ENCODE data around the gene UNC5B. TPM values are rescaled to one million over a fixed set of nuclear protein-coding genes. Genes with fewer than 3 reads are reported as not detected.

The UNC5B gene
- total RNA-seq, 4 donors from 2014 or later = 4.2 to 17.6 (median 8.0) TPM

DNA sequence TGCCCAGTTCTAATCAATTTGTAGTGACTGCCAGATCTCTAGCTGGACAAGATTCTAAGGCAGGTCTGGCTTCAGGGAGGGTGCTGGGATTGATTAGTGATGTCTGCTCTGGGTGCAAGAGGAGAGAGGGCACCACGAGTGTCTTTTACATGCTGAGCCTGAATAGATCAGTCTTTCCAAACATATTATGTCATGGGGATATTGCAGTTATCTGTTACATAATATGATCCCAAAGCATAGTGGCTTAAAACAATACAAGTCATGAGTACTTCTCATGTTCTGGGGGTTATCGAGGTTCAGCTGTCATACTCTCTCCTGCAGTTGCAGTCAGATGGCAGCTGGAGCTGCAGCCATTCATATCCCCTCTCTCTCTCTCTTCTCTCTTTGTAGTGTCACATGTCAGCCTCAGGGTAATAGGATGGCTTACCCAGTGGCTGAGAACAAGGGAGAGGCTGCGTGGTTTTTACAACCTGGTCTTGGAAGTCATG is 132.7 kb downstream of the UNC5B start:
- DNase-seq (ENCODE audit: low spot score in 2 of 2) = no peak
- WGBS, 2 donors = 65 to 68% methylated on average over 3 of the region's 3 CpGs

DNA sequence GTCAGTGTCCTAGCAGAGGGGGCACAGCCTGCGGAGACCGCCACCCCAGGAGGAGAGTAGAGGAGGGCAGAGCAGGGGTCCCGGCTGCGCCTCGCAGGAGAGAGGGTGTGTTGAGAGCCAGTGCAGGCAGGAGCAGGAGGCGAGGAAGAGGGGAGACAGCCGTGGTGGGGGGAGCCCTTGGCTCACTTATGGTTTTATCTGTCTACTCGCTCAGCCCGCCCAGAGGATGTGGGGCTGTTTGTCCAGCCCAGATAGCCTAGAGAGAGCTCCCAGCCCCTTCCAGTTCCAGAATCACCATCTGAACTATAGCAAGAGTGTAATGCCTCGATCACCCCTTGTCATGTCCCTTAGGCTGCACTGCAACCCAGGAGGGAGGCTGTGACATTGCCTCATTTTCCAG is 133.3 kb downstream of the UNC5B start:
- no peak for TF ChIP-seq POLR2A (IDR thresholded peaks at IDR 0.05)
- TF ChIP-seq, protein P1, sequence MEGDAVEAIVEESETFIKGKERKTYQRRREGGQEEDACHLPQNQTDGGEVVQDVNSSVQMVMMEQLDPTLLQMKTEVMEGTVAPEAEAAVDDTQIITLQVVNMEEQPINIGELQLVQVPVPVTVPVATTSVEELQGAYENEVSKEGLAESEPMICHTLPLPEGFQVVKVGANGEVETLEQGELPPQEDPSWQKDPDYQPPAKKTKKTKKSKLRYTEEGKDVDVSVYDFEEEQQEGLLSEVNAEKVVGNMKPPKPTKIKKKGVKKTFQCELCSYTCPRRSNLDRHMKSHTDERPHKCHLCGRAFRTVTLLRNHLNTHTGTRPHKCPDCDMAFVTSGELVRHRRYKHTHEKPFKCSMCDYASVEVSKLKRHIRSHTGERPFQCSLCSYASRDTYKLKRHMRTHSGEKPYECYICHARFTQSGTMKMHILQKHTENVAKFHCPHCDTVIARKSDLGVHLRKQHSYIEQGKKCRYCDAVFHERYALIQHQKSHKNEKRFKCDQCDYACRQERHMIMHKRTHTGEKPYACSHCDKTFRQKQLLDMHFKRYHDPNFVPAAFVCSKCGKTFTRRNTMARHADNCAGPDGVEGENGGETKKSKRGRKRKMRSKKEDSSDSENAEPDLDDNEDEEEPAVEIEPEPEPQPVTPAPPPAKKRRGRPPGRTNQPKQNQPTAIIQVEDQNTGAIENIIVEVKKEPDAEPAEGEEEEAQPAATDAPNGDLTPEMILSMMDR (IDR thresholded peaks at IDR 0.05) = no peak
- H3K4me3 ChIP-seq (ENCODE audit: low read depth, poor library complexity, severe bottlenecking) = no peak overlapping the region
- intact Hi-C loops (cut with DNase I; ENCODE audit: low total_unique reads) = no loop called here
- no peak for DNase-seq (ENCODE audit: low spot score in 2 of 2)
- WGBS, 2 donors = 81 to 87% methylated on average over 10 of the region's 10 CpGs

More for the DNA sequence above, 132.7 kb downstream of the UNC5B start:
- no peak overlapping the region for H3K4me3 ChIP-seq (ENCODE audit: low read depth, poor library complexity, severe bottlenecking)
- intact Hi-C loops (cut with DNase I; ENCODE audit: low total_unique reads) = no loop called here
- no peak for TF ChIP-seq POLR2A (IDR thresholded peaks at IDR 0.05)
- TF ChIP-seq, protein P1 (IDR thresholded peaks at IDR 0.05) = no peak

DNA sequence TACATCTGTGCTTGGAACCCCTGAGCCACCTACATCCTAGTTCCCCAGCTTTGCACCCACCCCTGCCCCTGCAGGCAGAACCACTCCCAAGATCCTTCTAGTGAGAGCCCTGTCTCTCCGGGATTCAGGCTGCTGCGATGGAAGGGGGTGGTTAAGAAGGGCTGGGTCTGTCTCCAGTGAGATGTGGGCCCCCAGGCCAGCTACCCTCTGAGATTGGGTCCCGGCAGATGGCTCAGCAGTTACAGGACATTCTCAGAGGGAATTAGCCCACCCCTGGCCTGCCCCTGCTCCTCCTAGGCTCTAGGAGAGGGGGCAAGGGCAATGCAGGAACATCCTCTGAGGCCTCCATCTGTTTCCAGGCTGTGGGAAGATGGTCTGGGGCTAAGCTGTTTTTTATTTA is 134.4 kb downstream of the UNC5B start:
- no peak for DNase-seq (ENCODE audit: low spot score in 2 of 2)
- H3K4me3 ChIP-seq (ENCODE audit: low read depth, poor library complexity, severe bottlenecking) = no peak overlapping the region
- TF ChIP-seq, protein P1 (IDR thresholded peaks at IDR 0.05) = no peak
- no peak for TF ChIP-seq POLR2A (IDR thresholded peaks at IDR 0.05)
- WGBS, 2 donors = 55 to 78% methylated on average over 3 of the region's 3 CpGs
- intact Hi-C loops (cut with DNase I; ENCODE audit: low total_unique reads) = no loop called here

DNA sequence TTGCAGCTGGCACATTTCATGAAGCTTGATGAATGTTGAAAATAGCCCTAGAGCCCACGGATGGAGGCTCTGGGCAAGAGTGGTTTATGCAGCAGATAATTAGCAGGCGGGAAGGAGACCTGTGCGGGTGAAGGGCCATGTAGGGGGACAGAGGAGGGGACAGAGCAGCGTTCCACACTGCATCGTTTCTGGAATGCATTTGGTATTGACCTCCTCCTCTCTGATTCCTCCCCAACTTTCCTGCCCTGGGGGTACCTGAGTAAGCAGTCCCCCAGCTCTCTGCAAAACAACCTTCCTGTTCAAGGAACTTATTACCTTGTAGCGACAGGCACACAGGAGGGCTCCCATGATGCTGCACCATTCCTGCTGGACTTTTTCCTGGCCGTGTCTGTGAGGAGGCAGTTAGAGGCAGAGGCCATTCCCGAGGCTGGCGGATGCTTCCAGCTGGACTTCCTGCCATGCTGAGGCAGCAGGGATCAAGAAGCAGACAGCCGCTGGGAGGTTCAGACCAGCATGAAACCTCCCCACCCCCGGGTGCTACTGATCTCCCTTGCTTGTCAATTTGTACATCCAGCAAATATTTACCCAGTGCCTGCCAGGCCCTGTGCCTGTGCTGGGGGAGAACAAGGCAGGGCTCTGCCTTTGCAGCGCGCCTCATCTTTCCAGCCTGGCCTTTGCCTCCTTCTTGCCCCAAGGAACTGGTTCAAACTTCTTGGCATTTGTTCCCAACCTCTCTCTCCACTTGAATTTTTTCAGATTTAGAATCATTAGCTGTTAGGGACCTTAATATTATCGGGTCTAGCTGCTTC is 135.4 kb downstream of the UNC5B start:
- 77 to 78% methylated on average over 14 of the region's 14 CpGs for WGBS, 2 donors
- no peak overlapping the region for H3K4me3 ChIP-seq (ENCODE audit: low read depth, poor library complexity, severe bottlenecking)
- TF ChIP-seq POLR2A (IDR thresholded peaks at IDR 0.05) = no peak
- TF ChIP-seq, protein P1 (IDR thresholded peaks at IDR 0.05) = no peak
- intact Hi-C loops (cut with DNase I; ENCODE audit: low total_unique reads) = no loop called here
- no peak for DNase-seq (ENCODE audit: low spot score in 2 of 2)

DNA sequence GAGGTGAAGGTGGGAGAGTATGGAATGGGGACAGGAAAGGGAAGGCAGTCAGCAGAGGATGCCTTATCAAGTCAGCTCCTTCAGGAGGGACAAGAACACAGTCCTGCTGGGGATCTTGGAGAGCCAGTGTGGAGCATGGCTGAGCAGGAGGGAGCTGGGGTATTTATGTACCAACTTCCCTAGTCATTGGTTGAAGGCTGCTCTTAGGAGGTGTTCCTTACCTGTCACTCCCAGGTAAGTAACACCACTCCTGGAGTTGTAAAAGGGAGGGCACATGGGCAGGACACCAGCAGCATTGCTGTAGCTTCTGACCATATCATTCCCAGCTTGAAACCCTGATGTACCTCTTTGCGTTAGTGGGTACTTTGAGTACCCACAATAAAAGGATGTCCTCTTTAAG is 136.5 kb downstream of the UNC5B start:
- no peak overlapping the region for H3K4me3 ChIP-seq (ENCODE audit: low read depth, poor library complexity, severe bottlenecking)
- intact Hi-C loops (cut with DNase I; ENCODE audit: low total_unique reads) = no loop called here
- TF ChIP-seq, protein P1 (IDR thresholded peaks at IDR 0.05) = no peak
- no peak for TF ChIP-seq POLR2A (IDR thresholded peaks at IDR 0.05)
- DNase-seq (ENCODE audit: low spot score in 2 of 2) = no peak
- 93 to 100% methylated on average over 1 of the region's 1 CpG for WGBS, 2 donors
